ENCODE measurements around the gene ZNF302. TPM values are rescaled to one million over a fixed set of nuclear protein-coding genes. Genes with fewer than 3 reads are reported as not detected.

ZNF302 gene
- total RNA-seq: 17.2 TPM

GRCh38 chr19:34677386-34678084 lies at the start of gene ZNF302:
Gene ZNF302, plus strand, starts transcription at chr19:34677678. Its CDS starts 1,127 bp downstream, at chr19:34678805.
- H3K4me1 ChIP-seq: peaks cover 29% of the 10 kb centered on the region
- peak within 1 kb of the TSS; percentile 75 to 85 for H3K4me3 ChIP-seq
- H3K27ac ChIP-seq: peak within 1 kb of the TSS; percentile 93
- DNase-seq (ENCODE audit: extremely low spot score in 2 of 2): peak in 1 of 2 donors; percentile 98
- TF ChIP-seq POLR2AphosphoS5 (IDR thresholded peaks at IDR 0.05; ENCODE audit: insufficient read depth in 1 of 2, low read depth in 1 of 2) (peak; percentile 96 to 97), CTCF (IDR thresholded peaks at IDR 0.05) (peak in 1 of 3 experiments; percentile 8), POLR2A (IDR thresholded peaks at IDR 0.05) (peak in 1 of 2 donors; percentile 21)
- H3K36me3 ChIP-seq: peaks cover 8 to 39% of the 10 kb centered on the region in 2 donors
- H3K27me3 ChIP-seq: no peaks in the 10 kb centered on the region
- no peaks in the 10 kb centered on the region for H3K9me3 ChIP-seq
- intact Hi-C loops (cut with DNase I): loop anchor here (2.0 to 10.0 kb wide), 2 partner anchors 55 to 1467 kb away; partner anchors contain the start of gene CAPNS1

- H3K27me3 ChIP-seq: no peaks in the 10 kb centered on the region
- H3K4me1 ChIP-seq: no peaks in the 10 kb centered on the region
- no peak overlapping the region for H3K27ac ChIP-seq
- H3K36me3 ChIP-seq: no peaks in the 10 kb centered on the region
- no peak overlapping the region for H3K4me3 ChIP-seq
- intact Hi-C loops (cut with DNase I): no loop called here
- DNase-seq (ENCODE audit: extremely low spot score in 2 of 2): no peak
- H3K9me3 ChIP-seq: peaks cover 13% of the 10 kb centered on the region
- TF ChIP-seq POLR2AphosphoS5 (IDR thresholded peaks at IDR 0.05; ENCODE audit: insufficient read depth in 1 of 2, low read depth in 1 of 2) (no peak), POLR2A (IDR thresholded peaks at IDR 0.05) (no peak), CTCF (IDR thresholded peaks at IDR 0.05) (no peak)
These were observed 43.7 kb upstream of the ZNF302 start for GRCh38 chr19:34633802-34634201.

GRCh38 chr19:34639491-34640085 lies 37.9 kb upstream of the ZNF302 start:
- Histone ChIP-seq H3K9me3 (peaks cover 9% of the 10 kb centered on the region), H3K36me3 (no peaks in the 10 kb centered on the region), H3K4me3 (no peak overlapping the region), H3K27ac (no peak overlapping the region), H3K4me1 (no peaks in the 10 kb centered on the region), H3K27me3 (no peaks in the 10 kb centered on the region)
- intact Hi-C loops (cut with DNase I): loop anchor here (5.0 kb wide), 1 partner anchor 68 kb away; no protein-coding TSS in a partner anchor
- no peak for DNase-seq (ENCODE audit: extremely low spot score in 2 of 2)
- TF ChIP-seq POLR2A (IDR thresholded peaks at IDR 0.05) (no peak), CTCF (IDR thresholded peaks at IDR 0.05) (peak; percentile 52 to 70 (median 54))

GRCh38 chr19:34642241-34642640 lies 35.2 kb upstream of the ZNF302 start:
- Histone ChIP-seq H3K27me3 (no peaks in the 10 kb centered on the region), H3K4me1 (no peaks in the 10 kb centered on the region), H3K36me3 (no peaks in the 10 kb centered on the region), H3K9me3 (no peaks in the 10 kb centered on the region), H3K4me3 (no peak overlapping the region), H3K27ac (no peak overlapping the region)
- intact Hi-C loops (cut with DNase I): no loop called here
- no peak for TF ChIP-seq CTCF (IDR thresholded peaks at IDR 0.05)
- no peak for TF ChIP-seq POLR2AphosphoS5 (IDR thresholded peaks at IDR 0.05; ENCODE audit: insufficient read depth in 1 of 2, low read depth in 1 of 2)
- no peak for TF ChIP-seq POLR2A (IDR thresholded peaks at IDR 0.05)
- DNase-seq (ENCODE audit: extremely low spot score in 2 of 2): no peak

GRCh38 chr19:34644991-34645461 lies 32.5 kb upstream of the ZNF302 start:
- TF ChIP-seq CTCF (IDR thresholded peaks at IDR 0.05) (no peak), POLR2A (IDR thresholded peaks at IDR 0.05) (no peak), POLR2AphosphoS5 (IDR thresholded peaks at IDR 0.05; ENCODE audit: insufficient read depth in 1 of 2, low read depth in 1 of 2) (no peak)
- no peak overlapping the region for H3K4me3 ChIP-seq
- no peaks in the 10 kb centered on the region for H3K9me3 ChIP-seq
- no peaks in the 10 kb centered on the region for H3K4me1 ChIP-seq
- H3K27ac ChIP-seq: no peak overlapping the region
- H3K27me3 ChIP-seq: no peaks in the 10 kb centered on the region
- no peak for DNase-seq (ENCODE audit: extremely low spot score in 2 of 2)
- intact Hi-C loops (cut with DNase I): no loop called here
- no peaks in the 10 kb centered on the region for H3K36me3 ChIP-seq
